Muscle of arm (tissue), 12 donors: Measurements from ENCODE around the gene RASD1. TPM values are rescaled to one million over a fixed set of nuclear protein-coding genes. Genes with fewer than 3 reads are reported as not detected.
"Not testable (repeated sequence)": the region's sequence is repeated elsewhere in the genome, so short reads cannot be mapped to it uniquely, and the experiment has no call there.

Source experiments
- DNase-seq: peaks from one replicate; pipeline ENCODE4 v3.0.0-alpha.2; 2013
- polyA plus RNA-seq, 12 donors: library from polyadenylated mRNA; unstranded; fragments of 120-200 nt; gene quantifications; one replicate each; pipeline ENCODE4 v1.2.1, GENCODE V29; 2013; ENCODE audit not compliant: insufficient read length in 12 of 12

The RASD1 gene
- polyA plus RNA-seq, 12 donors = 2.9 to 11.4 (median 3.9) TPM; not detected in 1

DNA sequence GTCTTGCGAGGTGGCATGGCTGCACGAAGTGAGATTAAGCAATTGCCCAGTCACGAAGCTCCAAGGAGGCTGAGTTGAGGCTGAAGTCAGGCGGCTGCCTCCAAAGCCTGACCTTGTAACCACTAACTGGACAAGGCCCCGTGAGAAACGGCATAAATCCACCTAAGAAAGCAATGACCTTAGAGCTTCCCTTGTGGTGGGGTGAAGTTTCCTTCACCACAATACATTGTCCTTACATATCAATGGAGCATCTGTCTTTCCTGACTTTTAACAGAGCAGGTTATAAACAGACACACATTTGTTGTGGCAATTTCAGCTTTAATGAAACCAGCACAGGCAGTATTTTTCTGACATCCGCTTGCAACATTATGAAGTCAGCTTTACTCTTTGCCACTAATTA, 21.9 kb downstream of the RASD1 start:
- DNase-seq = no peak

GRCh38 chr17:17472333-17472920, 23.8 kb downstream of the RASD1 start:
- DNase-seq = no peak

- no peak for DNase-seq
Observed at GRCh38 chr17:17469996-17470395, 26.2 kb downstream of the RASD1 start.

DNA sequence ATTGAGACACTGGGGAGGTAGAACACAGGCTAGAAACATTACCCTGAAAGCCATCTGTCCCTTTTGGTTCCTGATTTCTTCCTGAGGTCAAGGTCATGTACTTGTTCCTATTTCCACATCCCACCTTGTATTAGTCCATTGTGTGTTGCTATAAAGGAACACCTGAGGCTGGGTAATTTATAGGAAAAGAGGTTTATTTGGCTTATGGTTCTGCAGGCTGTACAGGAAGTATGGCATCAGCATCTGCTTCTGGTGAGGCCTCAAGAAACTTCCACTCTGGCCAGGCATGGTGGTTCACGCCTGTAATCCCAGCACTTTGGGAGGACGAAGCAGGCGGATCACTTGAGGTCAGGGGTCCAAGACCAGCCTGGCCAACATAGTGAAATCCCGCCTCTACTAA, 26.8 kb downstream of the RASD1 start:
- no peak for DNase-seq

DNA sequence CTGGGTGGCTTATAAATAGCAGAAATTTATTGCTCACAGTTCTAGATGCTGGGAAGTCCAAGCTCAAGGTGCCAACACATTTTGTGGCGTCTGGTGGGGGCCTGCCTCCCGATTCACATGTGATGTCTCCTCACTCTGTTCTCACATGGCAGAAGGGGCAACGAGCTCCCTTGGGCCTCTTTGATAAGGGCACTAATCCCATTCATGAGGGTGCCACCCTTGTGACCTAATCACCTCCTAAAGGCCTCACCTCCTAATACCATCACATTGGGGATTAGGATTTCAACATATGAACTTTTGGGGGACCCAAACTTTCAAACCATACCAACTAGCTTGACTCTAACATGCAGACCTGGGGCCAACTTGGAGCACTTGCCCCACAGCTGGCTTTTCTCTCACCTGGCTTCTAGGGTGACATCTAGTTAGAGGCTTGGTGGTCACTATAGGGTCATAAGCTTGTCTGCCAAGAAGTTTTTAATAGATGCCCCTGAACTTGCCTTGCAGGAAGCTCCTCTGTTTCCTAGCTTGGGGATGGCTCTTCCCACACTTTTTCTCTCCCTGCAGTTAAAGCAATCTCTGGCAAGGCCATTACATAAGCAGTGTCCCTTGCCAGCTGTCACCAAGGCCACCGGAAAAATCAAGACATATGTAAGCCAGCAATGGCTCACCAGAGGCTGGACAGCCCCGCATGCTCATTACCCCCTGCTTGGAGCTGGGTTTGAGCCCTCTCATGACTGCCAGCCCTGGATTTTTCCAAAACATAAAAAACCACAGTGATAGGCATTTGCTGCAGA, 27.8 kb downstream of the RASD1 start:
- no peak for DNase-seq

DNA sequence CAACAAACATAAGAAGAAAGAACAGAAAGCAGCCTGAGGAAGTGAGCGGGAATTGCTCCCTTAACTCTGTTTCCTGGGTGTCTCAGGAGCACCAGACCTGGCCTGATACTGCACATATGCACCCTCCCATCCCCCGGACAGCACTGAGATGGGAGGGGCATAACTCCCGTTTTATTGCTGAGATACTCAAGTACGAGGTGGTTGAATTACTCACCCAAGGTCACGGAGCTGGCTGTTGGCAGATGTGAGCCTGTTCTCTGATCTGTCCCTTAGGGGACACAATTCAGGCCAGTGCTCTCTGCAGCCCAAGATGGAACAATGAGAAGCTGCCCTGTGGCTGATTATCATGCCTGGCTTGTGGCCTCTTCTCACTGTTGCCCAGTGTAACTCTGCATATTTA, 28.5 kb downstream of the RASD1 start:
- DNase-seq = no peak

DNA sequence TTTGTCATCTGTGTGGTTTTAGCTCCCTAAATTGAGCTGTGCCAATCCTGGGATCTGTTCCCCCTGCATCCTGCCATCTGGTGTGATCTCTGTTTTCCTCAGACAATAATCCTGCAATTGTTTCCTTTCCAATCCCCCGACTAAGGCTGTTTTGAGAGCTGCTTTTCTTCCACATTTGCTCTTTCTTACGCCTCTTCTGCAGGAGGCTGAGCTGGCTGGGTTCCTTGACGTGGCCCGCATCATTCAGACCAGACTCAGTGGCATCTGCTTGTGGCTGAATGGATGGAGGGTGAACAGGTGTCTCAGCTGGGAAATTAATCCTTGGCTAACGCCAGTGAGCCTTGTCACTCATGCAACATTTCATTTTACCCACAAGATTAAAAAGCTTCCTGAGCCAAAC, 29.2 kb downstream of the RASD1 start:
- no peak for DNase-seq

DNA sequence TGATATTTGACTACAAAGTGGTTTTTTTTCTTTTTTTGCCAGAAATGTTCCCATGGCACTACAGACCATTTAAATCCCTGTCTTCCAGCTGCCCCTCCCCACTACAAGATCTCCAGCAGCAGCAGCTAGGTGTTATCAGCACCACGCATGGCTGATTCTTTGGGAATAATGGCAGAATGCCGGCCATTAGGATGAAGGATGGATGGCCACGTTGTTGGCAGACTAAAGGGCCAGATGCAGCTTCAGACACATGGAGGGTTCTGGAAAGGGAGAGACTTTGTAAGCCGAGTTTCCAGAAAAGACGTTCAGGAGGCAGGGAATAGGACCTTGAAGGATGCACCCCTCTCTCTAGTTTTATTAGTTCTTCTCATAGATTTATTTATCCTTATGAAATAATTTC, 29.7 kb downstream of the RASD1 start:
- no peak for DNase-seq

- not testable (repeated sequence) for DNase-seq
Observed at GRCh38 chr17:17465878-17466277, 30.3 kb downstream of the RASD1 start.

GRCh38 chr17:17463821-17464220, 32.4 kb downstream of the RASD1 start:
- no peak for DNase-seq

- no peak for DNase-seq
Observed at GRCh38 chr17:17462048-17462824, 34.0 kb downstream of the RASD1 start.

DNA sequence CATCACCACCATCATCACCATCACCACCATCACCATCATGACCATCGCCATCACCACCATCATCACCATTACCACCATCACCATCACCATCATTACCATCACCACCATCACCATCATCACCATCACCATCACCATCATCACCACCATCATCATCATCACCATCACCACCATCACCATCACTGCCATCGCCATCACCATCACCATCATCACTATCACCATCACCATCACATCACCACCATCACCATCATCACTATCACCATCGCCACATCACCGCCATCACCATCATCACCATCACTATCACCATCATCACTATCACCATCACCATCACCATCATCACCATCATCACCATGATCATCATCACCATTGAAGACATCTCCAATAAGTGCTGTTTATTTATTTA, 36.2 kb downstream of the RASD1 start:
- DNase-seq = no peak

- no peak for DNase-seq
Observed at GRCh38 chr17:17457680-17458079, 38.5 kb downstream of the RASD1 start.

- no peak for DNase-seq
Observed at GRCh38 chr17:17456251-17456650, 39.9 kb downstream of the RASD1 start.

- DNase-seq = no peak
Observed at GRCh38 chr17:17455173-17455572, 41.0 kb downstream of the RASD1 start.

DNA sequence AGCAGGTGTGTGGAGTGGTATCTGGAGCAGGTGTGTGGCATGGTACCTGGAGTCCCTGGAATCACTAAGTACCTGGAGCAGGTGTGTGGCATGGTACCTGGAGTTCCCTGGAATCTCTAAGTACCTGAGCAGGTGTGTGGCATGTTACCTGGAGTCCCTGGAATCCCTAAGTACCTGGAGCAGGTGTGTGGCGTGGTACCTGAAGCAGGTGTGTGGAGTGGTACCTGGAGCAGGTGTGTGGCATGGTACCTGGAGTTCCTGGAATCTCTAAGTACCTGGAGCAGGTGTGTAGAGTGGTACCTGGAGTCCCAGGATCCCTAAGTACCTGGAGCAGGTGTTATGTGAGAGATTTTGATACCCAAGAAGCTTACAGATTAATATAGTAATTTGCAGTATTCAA, 41.5 kb downstream of the RASD1 start:
- not testable (repeated sequence) for DNase-seq

DNA sequence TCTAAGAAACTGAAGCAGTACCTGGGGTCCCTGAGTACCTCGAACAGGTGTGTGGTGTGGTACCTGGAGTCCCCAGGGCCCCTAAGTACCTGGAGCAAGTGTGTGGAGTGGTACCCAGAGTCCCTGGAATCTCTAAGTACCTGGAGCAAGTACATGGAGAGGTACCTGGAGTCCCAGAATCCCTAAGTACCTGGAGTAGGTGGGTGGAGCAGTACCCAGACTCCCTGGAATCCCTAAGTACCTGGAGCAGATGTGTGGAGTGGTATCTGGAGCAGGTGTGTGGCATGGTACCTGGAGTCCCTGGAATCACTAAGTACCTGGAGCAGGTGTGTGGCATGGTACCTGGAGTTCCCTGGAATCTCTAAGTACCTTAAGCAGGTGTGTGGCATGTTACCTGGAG, 41.9 kb downstream of the RASD1 start:
- no peak for DNase-seq

DNA sequence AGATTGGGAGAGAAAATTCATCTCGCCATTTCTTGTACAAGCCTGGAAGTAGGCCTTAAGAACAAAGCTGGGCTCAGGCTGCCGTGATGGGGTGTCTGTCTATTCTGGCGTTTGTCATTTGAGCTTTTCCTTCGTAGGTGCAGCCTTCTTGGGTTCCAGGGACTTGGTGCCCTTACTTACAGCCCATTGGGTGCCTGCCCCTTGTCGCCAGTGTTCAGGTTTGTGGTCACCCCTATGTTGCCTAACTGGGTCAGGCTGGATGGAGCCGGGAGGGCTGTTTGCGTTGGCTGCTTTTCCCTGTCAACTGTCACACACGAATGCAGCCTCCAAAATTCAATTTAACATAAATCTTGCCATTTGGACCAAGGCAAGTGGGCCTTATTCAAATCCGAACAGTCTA, 43.1 kb downstream of the RASD1 start:
- DNase-seq = no peak

- no peak for DNase-seq
Observed at GRCh38 chr17:17448723-17449122, 47.5 kb downstream of the RASD1 start.

DNA sequence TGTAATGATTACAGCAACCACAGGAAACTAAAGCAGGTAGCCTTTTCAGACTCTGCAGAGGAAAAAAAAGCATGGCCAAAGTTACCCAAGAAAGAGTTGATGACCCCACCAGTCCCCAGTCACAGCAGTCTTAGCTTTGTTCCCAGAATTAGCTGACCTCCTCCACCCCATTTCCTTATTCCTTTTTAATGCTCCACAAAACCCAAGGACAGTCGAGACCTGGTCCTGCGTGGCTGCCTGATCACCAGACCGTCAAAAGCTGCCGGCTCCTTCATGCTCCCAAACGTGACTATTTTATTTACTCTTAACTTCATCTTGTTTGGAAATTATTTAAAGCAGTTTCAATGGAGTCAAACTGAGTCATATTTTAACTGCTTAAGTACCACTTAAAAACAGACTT, 48.1 kb downstream of the RASD1 start:
- no peak for DNase-seq

- no peak for DNase-seq
Observed at GRCh38 chr17:17447264-17447663, 48.9 kb downstream of the RASD1 start.

- no peak for DNase-seq
Observed at GRCh38 chr17:17446666-17447155, 49.5 kb downstream of the RASD1 start.
